ENCODE data around the gene IL22RA2.

Gene IL22RA2, protein sequence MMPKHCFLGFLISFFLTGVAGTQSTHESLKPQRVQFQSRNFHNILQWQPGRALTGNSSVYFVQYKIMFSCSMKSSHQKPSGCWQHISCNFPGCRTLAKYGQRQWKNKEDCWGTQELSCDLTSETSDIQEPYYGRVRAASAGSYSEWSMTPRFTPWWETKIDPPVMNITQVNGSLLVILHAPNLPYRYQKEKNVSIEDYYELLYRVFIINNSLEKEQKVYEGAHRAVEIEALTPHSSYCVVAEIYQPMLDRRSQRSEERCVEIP

DNA sequence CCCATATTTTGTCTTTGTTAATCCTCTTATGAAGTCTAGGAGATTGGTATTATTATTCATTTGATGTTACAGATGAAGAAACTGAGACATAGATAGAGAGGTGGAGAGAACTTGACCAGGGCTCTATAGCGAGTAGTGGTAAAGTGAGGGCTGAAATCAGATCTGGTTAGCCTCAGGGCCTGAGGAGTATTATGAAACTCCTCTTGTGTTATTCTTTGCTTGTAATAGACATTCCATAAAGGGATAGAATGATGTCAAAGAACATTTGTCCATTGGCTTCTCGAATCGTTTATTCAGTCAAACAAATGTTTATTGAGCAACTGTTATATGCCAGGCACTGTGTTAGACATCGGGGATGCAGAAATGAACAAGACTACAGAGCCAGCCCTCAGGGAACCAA is at the start of gene IL22RA2:
Gene IL22RA2 (minus strand): TSS at position 144 of the 400 bp plus-strand sequence. CDS start 11,895 bp downstream, outside the sequence.
- no peak within 1 kb of the TSS for H3K4me3 ChIP-seq (ENCODE audit: low read depth, low read length)
- TF ChIP-seq, protein P1, sequence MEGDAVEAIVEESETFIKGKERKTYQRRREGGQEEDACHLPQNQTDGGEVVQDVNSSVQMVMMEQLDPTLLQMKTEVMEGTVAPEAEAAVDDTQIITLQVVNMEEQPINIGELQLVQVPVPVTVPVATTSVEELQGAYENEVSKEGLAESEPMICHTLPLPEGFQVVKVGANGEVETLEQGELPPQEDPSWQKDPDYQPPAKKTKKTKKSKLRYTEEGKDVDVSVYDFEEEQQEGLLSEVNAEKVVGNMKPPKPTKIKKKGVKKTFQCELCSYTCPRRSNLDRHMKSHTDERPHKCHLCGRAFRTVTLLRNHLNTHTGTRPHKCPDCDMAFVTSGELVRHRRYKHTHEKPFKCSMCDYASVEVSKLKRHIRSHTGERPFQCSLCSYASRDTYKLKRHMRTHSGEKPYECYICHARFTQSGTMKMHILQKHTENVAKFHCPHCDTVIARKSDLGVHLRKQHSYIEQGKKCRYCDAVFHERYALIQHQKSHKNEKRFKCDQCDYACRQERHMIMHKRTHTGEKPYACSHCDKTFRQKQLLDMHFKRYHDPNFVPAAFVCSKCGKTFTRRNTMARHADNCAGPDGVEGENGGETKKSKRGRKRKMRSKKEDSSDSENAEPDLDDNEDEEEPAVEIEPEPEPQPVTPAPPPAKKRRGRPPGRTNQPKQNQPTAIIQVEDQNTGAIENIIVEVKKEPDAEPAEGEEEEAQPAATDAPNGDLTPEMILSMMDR (IDR thresholded peaks at IDR 0.05; ENCODE audit: low read depth, low read length), result no peak

DNA sequence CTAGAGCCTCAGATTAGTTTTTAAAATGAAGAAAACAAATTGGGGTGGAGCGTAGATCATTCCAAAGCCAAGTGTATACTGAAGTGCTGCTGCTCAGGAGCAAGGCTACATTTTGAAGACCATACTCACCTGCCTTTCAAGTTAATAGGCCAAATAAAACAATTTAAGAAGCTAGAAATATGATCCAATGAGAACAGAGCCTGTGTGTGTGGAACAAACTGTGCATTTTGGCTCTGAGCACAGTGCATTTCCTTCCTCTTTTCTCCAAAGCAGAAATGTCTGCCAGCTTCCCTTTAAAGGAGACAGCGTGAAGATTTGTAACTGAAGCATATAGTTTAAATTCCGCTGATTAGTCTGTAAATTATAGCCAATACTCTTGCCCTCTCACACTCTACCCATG is 48.9 kb upstream of the IL22RA2 start:
- TF ChIP-seq, protein P1 (IDR thresholded peaks at IDR 0.05; ENCODE audit: low read depth, low read length), result no peak
- no peak overlapping the region for H3K4me3 ChIP-seq (ENCODE audit: low read depth, low read length)

DNA sequence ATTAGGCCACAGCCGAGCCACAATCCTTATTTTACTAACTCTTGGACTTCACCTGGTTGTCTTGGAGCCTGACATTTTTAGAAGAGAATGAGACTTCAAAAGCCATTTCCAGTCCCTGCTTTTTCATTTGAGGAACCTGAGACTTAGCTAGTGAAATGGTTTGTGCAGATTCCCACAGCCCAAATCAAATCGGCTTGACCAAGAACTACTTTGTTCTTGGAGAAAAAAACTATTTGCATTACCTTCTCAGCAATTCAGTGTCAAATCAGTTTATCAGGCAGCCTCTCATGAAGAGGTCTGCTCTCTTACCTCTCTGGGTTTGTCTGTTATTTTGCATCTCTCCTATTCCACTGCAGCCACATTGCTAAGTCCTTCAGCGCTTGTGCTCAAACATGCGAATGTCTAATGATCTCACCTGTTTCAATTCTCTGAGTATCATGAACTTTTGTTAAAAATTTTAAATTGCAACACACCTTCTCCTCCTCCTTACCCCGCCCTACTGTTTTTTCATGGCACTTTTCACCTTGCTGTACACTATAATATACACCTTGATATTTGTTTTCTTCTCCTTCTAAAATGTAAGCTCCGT is 46.3 kb upstream of the IL22RA2 start:
- H3K4me3 ChIP-seq (ENCODE audit: low read depth, low read length), result peak overlapping the region; percentile 90
- TF ChIP-seq, protein P1 (IDR thresholded peaks at IDR 0.05; ENCODE audit: low read depth, low read length), result no peak

DNA sequence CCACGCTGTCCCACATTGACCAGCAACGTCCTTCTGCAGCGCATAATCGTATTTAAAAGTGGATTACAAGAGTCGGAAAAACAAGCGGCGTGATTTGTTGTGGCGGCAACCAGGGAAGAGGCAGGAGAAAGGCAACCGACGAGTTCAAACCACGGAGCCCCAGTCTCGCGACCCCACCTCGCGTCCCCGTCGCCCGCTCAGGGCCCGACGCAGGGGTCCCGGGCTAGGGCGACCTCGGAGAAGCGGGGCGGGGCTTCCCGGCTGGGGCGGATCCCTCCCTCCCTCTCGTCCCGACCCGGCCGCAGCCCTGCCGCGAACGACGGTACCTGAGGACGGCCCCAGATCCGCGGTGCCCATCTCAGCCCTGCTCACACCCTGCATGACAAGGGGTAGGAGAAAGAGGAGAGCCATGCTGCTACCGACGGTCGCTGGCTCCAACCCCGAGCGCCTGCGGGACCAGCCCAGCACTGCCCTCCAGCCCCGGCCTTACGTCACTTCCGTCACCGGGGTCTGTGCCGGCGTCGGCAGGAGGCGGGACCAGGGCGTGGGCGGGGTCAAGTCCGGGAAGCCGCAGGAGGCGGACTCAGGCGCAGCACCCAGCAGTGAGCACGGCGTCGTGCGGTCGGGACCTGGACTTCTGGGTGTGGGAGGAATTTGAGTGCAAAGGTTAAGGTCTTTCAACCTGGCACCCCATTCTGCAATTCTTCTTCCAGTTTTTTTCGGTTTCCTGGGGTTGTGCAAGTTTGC is 45.6 kb upstream of the IL22RA2 start, which contains the start of gene IFNGR1:
Gene IFNGR1 (minus strand): TSS at position 469 of the 747 bp plus-strand sequence. CDS start 58 bp downstream, at position 411.
- TF ChIP-seq, protein P1 (IDR thresholded peaks at IDR 0.05; ENCODE audit: low read depth, low read length), result no peak
- peak within 1 kb of the TSS; percentile 90 for H3K4me3 ChIP-seq (ENCODE audit: low read depth, low read length)

DNA sequence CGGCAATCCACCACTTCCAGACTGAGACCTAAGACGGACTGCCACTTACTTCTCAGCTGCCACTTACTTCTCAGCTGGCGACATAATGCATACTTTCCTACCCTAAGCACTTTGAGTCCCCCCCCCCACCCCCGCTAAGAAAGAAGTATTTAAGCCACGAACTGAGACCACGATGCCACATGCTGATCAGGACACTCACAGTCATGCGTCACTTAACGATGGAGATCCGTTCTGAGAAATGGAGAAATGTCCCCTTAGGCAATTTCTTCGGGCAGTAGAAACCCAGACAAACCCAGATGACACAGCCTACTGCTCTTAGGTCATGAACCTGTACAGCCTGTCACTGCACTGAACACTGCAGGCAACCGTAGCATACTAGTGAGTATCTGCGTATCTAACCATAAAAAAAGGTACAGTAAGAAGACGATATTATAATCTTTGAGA is 45.1 kb upstream of the IL22RA2 start:
- H3K4me3 ChIP-seq (ENCODE audit: low read depth, low read length), result peak overlapping the region; percentile 90
- TF ChIP-seq, protein P1 (IDR thresholded peaks at IDR 0.05; ENCODE audit: low read depth, low read length), result no peak

DNA sequence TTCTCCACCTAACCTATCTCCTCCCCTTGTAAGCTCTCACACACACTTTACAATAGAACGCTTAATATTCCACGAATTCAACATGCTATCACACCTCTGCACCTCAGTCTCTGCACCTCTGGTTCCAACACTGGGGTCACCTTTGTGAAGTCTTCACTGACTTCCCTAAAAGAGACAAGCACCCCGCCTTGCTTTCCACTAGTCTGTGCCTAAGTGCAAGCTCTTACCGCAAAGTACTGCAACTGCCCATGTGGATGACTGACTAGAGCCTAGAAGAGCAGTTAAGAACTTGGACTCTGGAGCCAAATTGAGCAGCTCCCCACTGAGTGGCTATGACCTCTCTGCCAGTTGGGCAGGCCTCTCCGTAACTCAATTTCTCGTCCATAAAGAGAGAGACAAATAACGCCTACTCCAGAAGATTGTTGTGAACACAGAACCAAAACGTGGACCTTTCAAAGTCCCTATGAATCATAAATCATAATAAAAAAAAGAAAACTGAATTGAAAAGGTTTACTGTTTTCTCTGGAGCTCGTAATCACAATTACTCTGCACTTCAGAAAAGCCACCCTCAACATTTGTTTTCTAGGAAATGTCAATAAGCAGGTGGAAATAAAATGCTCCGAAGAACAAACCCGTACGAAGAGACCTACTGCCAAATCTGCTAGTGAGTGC is 44.5 kb upstream of the IL22RA2 start:
- TF ChIP-seq, protein P1 (IDR thresholded peaks at IDR 0.05; ENCODE audit: low read depth, low read length), result no peak
- H3K4me3 ChIP-seq (ENCODE audit: low read depth, low read length), result peak overlapping the region; percentile 90

Measured in WI38 (cell line).